ENCODE results near the gene RALB.

RALB gene

GRCh38 chr2:120269076-120269744 lies 16.6 kb downstream of the RALB start:
- DNase-seq = no peak

GRCh38 chr2:120269816-120270215 lies 17.2 kb downstream of the RALB start:
- no peak for DNase-seq

DNA sequence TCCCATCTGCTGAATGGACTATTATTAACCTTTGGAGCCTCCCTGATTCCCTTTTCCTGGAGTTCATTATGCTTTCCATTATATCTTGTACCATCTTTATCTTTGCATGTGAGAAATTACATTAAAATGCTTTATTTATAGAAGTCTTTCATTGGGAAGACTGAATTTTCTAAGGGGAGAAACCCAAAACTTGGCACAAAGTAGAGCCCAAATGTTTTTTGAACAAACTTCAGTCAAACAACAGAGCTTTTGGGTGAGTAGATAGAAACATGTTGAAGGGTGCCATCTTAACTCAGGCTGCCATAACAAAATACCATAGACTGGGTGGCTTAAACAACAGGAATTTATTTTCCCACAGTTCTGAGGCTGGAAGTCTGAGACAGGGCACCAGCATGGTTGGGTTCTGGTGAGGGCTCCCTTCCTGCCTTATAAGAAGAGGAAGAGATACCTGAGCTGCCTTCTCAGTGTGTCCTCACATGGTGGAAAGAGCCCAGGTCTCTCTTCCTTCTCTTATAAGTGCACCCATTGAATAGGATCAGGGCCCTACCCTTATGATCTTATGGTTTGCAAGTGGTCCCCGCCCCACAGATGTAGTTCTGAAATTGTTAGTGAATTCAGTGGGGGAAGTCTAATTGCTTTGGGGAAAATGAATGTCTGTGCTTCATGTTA lies 19.2 kb downstream of the RALB start:
- no peak for DNase-seq

DNA sequence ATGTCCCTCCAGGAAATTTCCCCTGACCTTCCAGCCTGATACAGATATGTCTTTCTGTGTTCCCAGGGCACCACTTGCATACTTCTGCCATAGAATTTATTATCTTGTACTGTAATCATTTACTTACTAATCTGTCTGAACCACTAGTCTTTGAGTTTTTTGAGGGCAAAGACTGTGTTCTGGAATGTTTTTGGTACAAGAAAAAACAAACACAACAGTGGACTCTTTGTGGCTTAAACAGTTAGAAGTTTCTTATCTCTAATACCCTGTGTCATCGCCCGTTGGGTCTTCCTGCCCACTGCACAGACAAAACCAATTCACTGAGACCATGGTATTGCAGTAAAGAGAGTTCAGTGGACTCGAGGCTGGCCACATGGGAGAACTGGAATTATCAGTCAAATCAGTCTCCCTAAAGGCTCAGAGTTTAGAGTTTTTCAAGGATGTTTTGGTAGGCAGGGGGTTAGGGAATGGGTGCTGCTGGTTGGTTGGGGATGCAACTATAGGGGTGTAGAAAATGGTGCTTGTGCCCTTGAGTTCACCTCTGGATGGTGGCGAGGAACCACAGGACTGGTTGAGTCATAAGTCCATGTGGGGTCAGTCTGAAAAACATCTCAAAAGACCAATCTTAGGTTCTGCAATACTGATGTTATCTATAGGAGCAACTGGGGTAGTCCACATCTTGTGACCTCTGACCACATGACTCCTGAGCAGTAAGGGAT lies 20.3 kb downstream of the RALB start:
- DNase-seq = no peak

GRCh38 chr2:120275617-120276400 lies 23.2 kb downstream of the RALB start:
- no peak for DNase-seq

DNA sequence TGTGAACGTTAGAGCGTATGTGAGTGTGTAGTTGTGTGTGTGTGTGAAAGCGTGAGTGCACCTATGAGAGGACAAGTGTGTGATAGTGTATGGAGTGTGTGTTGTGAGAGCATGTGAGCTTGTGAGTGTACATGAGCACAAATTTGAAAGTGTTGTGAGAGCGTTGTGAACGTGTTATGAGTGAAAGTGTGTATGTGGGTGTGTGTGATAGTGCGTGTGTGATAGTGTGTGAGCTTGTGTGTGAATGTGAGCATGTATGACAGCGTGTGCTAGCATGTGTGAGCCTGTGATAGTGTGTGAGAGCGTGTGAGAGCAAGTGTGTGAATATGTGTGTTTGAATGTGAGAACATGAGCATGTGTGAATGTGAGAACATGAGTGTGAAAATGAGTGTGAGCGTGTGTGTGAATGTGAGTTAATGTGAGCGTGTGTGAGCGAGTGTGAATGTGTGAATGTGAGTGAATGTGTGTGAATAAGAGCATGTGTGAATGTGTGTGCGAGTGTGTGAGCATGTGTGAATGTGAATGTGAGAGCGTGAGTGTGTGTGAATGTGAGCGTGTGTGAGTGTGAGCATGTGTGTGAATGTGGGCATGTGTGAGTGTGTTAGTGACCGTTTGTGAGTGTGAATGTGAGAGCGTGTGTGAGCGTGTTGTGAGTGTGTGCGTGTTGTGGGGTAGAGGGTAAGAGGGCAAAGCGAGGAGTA lies 25.0 kb downstream of the RALB start:
- no peak for DNase-seq

DNA sequence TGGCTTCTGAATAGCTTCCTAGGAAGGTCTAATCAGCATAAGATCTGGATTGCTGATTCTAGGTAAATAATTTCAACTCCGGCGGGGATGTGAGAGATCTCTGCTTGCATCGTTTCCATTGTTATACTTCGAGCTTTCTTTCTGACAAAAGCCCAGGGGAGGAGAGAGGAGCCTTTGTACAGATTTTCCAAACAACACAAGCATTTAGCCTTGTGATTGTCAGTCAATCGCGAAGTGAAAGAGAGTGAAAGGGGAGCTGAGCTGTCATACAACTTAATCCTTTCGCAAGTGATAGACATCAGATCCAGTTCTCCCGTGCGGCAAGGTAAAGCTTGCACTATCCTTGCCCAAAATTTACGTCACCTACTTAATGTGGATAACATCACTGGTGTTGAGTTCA lies 26.2 kb downstream of the RALB start:
- DNase-seq = no peak

DNA sequence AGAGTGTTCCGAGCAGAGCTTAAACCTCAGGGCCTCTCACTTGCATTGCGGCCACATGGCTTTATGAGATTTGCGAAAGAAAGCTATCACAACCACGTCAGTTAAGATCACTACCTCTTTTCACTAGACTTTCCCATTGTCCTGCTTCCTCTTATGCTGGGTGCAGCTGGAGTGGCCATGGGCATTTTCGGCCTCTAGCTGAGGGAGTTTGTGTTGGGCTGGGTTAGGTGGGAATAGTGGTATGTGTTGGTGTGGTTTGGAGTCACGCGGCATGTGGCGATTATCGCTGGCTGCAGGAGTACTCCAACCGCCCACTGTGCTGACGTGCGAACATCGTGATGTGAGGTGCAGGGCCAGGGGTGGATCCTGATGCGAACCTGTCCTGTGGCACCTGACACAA lies 27.1 kb downstream of the RALB start:
- DNase-seq = no peak

GRCh38 chr2:120283649-120284048 lies 31.0 kb downstream of the RALB start:
- no peak for DNase-seq

DNA sequence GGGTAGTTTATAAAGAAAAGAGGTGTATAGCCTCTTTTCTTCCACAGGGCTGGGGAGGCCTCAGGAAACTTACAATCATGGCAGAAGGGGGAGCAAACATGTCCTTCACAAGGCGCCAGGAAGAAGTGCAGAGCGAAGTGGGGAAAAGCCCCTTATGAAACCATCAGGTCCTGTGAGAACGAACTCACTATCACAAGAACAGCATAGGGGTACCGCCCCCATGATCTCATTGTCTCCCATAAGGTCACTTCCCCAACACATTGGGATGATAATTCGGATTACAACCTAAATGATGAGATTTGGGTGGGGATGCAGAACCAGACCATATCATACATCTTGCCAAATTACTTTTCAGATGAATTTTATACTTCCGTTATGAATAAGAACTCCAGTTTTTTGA lies 32.4 kb downstream of the RALB start:
- DNase-seq = no peak

DNA sequence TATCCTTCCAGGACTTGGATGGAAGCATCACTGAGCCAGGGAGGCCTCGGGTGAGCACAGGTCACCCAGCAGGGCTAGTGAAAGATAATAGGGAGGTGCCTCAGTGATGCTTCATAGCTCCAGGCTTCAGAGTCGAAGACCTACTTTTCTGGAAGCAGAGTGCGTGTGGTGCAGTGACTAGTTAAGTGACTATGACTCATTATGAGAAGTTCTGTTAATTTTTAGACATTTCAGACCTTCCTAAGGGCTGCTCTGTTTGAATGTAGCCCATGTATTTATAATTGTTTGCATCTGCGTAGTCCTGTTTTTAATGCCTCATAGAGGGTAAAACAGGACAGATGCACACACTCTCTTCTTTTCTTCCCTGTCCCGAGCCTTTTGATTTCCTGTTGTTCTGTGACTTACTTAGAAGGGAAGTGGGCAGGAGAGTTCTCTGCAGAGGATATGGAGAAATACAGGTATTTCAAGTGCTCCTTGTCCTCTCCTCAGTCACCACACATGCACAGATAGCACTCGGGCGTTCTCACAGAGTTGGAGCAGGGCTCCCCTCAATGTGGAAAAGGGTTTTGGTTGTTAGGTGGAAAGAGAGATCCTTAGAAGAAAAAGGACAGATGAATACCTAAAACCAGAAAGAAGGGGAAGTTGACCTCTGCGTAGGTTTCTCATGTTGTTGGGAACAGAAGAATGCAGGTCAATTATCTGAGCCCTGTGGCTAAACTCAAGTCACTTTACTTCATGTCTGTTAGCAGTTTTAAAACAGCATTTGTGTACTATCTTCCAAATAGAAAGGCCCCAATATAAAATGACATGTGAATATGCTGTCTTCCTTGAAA lies 34.7 kb downstream of the RALB start:
- peak; percentile 2 for DNase-seq

DNA sequence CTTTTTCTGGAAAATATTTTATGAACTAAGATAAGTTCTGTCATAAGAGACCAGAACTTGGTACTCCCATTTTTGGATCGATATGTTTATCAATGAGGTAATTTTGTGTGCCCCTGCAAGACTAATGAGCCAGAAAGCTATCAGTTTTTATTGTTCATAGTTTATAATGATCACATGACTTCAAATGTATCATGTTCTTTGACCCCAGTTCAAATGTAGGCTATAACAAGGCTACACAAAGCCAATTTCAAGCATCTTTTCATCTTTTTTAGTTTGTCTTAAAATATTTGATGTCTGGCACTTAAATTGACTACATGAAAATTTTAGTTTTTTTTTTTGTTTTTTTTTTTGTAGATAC lies 35.3 kb downstream of the RALB start:
- DNase-seq = no peak

- DNase-seq = no peak
Measured at GRCh38 chr2:120289221-120289906, 36.7 kb downstream of the RALB start.

DNA sequence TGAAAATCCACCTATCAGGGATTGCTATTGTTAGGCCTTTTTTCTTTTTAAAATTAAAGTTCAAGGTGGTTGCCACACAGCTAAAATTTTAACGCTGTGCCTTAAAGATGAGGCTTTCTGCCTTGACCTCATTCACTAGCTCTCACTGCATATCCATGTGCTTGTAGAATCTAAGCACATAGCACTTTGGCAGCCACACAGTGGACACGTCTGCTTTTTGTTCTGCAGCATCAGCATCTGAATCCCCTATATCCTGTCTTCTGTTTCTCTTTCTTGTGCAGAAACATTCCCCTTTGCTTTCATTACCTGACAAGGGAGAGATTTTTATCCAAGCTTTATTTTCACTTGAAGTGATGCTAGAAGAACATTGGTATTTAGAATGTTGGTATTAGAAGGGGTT lies 38.1 kb downstream of the RALB start:
- no peak for DNase-seq

DNA sequence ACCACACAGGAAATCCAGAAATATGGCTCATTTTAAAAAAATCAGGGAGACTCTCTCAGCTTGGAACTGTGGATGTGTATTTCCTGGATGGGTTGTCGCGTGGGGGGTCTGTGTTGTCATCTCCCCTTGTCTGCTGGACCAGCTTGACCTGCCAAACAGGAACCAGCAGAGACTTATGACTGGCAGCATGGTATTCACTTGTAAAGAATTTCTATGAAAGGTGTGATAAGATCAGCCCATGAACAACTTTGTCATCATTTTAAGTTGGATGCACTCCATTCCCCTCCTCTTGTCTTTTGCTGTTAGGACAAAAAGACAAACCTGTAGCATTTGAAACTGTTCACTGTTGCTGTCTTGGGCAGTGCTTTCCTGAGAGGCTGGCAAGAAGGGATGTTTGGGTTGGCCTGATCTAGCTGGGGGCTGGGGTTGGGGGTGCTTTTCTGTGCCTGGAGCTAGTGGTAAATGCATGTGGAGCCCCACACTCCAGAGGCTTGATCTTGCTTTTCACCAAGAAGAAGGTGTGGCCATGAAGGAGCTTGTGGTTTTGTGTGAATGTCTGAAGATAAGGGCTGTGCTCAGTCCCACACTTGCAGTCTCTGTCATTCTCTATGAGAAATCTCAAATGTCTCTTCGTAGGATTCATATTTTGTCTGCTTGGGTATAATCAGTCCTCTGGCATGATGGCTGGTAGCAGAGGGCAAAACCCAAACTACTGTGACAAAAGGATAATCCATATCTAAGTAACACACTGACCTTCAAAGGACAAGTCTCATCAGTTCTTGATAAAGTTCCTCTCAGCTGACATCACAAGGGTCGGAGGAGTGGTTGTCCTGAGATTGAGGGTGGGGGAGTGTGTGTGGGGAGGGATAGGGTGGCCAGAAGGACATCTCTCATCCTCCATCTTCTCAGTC lies 39.0 kb downstream of the RALB start:
- no peak for DNase-seq

DNA sequence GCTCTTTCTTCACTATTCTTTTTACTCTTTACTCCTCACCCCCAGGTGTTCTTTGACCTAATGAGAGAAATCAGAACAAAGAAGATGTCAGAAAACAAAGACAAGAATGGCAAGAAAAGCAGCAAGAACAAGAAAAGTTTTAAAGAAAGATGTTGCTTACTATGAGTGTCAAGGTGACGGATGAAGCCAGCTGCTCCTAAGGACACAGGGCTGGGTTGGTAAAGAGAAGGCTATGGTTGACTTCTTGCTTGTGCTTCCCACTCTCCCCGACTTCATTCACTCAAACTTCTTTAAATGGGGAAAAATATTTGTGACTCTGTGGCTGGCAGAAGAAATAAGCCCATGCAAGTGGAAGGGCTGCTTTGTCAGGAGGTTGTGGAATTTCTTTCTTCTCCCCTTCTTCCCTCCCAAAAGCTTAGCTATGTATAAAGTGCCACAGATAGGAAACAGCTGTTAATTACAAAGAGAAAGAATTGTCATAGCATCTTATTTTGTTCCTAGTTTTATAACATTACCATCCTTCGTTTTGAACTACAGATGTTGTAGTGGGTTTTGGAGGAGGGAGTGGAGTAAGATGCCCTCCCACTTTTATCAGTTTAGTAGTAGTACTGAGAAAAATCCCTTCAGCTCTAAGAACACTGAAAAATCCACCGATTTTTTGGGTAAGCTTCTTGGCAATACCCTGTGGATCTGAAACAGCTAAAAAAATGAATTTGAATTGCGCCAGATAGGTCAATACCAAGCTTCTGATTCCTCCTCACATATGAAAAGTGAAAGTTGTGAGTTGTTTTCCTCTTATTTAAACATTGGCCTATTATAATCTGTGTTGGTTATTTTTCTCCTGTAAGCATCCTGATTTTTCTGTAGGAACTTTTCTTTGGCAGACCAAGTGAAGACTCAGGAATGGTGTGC lies 40.7 kb downstream of the RALB start:
- DNase-seq = no peak

GRCh38 chr2:120294008-120294340 lies 41.3 kb downstream of the RALB start:
- no peak for DNase-seq

GRCh38 chr2:120298173-120298835 lies 45.7 kb downstream of the RALB start:
- DNase-seq = no peak

DNA sequence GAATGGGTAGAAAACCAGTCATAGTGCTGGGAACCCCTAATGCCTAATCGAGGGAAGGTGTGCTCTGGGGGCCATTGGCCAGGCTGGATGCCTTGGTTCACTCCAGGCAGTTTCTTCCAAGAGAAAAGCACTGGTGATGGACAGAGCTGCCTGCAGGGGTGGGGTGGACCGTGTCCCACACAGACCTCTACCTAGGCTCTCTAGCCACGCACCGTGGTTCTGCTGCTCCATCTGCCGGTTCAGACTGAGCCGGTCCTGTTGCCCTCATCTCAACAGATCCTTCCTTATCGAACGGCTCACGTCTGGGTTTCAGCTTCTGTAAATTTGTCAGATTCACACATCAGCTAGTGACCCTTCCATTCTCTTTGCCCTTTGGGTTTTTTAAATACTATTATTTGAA lies 46.4 kb downstream of the RALB start:
- DNase-seq = no peak

All from activated effector memory CD4-positive, alpha-beta T cell treated with Interleukin-2 at 50 U/mL for 16 hours (primary cell).